K562 (cell line): ENCODE data around the gene MKNK2. TPM values are rescaled to one million over a fixed set of nuclear protein-coding genes. Genes with fewer than 3 reads are reported as not detected.

Experiments
- ATAC-seq: fragments of 200-7000 bp; cut with Tn5 transposase; 3 replicates; pipeline ENCODE4 v1.9.1; 2020; ENCODE audit warnings: moderate library complexity
- BruUV-seq: library from RNA; stranded (reverse); fragments of 400-500 nt; replicated peaks from 2 replicates; lab custom pipeline; 2021; lab: Mats Ljungman, UMichigan
- CTCF ChIA-PET: fragments of 300-600 bp; formaldehyde crosslinking; extraction: SDS; loops from one replicate; lab custom pipeline; 2021; ENCODE audit warnings: low intra/inter-chr PET ratio; lab: Yijun Ruan, JAX
- POLR2A ChIA-PET: fragments of 300-600, 350-650 bp; sonication (Branson Sonifier 250); formaldehyde crosslinking; extraction: SDS; loops from one replicate; lab custom pipeline; 2021; ENCODE audit warnings: antibody characterized with exemption, inconsistent platforms; lab: Yijun Ruan, JAX
- DNase-seq, 4 experiments: peaks; one replicate each; pipeline versions ENCODE4 v3.0.0 to v3.0.0-alpha.2; 2011 to 2018; ENCODE audit warnings: low spot score in 3 of 4, mixed read lengths in 3 of 4; ENCODE audit errors: extremely low read depth in 1 of 4
- FAIRE-seq: peaks from 2 replicates; lab custom pipeline; 2011; peaks lifted over from hg19 to GRCh38; lab: Jason Lieb, UNC
- H2AFZ ChIP-seq: 2 replicates; pipeline ENCODE4 v1.6.0; 2011; ENCODE audit warnings: low read depth, low read length, control low read depth, inconsistent platforms
- H3K27ac ChIP-seq: fragments of 200-600 bp; 3 replicates; pipeline ENCODE4 v1.8.0; 2011; ENCODE audit warnings: low read depth, mild to moderate bottlenecking, control low read depth, inconsistent platforms, low read length, moderate library complexity, mixed read lengths; ENCODE audit errors: extremely low read depth
- H3K27me3 ChIP-seq, 2 experiments: fragments of 300-600 bp in 1 of 2; 2 replicates in 1 of 2; 3 replicates in 1 of 2; pipeline versions ENCODE4 v1.6.0 to v1.8.0; 2011; ENCODE audit warnings: inconsistent platforms in 2 of 2, low read length in 2 of 2, mild to moderate bottlenecking in 1 of 2, mixed read lengths in 1 of 2, moderate library complexity in 1 of 2; ENCODE audit not compliant: control insufficient read depth in 2 of 2, insufficient read depth in 2 of 2
- H3K36me3 ChIP-seq: fragments of 300-600 bp; 3 replicates; pipeline ENCODE4 v1.8.0; 2011; ENCODE audit warnings: mild to moderate bottlenecking, low read length, inconsistent platforms; ENCODE audit not compliant: control insufficient read depth, insufficient read depth
- H3K4me1 ChIP-seq, 2 experiments: fragments of 200-600 bp in 1 of 2; replicated peaks in 1 of 2; 2 replicates in 1 of 2; 3 replicates in 1 of 2; pipeline versions ENCODE4 v1.5.1 to v1.8.0; 2011; ENCODE audit warnings: inconsistent platforms in 2 of 2, low read length in 2 of 2, mild to moderate bottlenecking in 1 of 2, mixed read lengths in 1 of 2, moderate library complexity in 1 of 2; ENCODE audit not compliant: control insufficient read depth in 2 of 2, insufficient read depth in 2 of 2
- H3K4me2 ChIP-seq: 2 replicates; pipeline ENCODE4 v1.6.1; 2011; ENCODE audit warnings: low read length, control low read depth, inconsistent platforms, mixed read lengths; ENCODE audit not compliant: insufficient read depth
- H3K4me3 ChIP-seq: fragments of 200-600 bp; sonication (generic), shearing (Covaris generic); 2 replicates; pipeline ENCODE4 v1.5.1; 2016; ENCODE audit warnings: control low read depth, inconsistent platforms
- H3K79me2 ChIP-seq: fragments of 200-600 bp; 3 replicates; pipeline ENCODE4 v1.8.0; 2011; ENCODE audit warnings: low read length, inconsistent platforms; ENCODE audit not compliant: control insufficient read depth, insufficient read depth
- H3K9ac ChIP-seq, 2 experiments: 2 replicates each; pipeline versions ENCODE4 v1.6.0 to v1.6.1; 2011; ENCODE audit warnings: low read depth in 2 of 2, low read length in 2 of 2, control low read depth in 1 of 2, inconsistent platforms in 1 of 2, mild to moderate bottlenecking in 1 of 2, mixed read lengths in 1 of 2; ENCODE audit not compliant: insufficient read depth in 1 of 2
- H3K9me1 ChIP-seq: one replicate; pipeline ENCODE4 v1.6.0; 2011; ENCODE audit warnings: inconsistent platforms, mild to moderate bottlenecking, low read length, moderate library complexity; ENCODE audit not compliant: control insufficient read depth, insufficient read depth
- H3K9me3 ChIP-seq: replicated peaks from 2 replicates; pipeline ENCODE4 v1.5.1; 2011; ENCODE audit warnings: low read depth, low read length, inconsistent platforms; ENCODE audit not compliant: control insufficient read depth, insufficient read depth
- H4K20me1 ChIP-seq: replicated peaks from 2 replicates; pipeline ENCODE4 v1.6.1; 2011; ENCODE audit warnings: low read length, inconsistent platforms, mixed read lengths; ENCODE audit not compliant: control insufficient read depth, insufficient read depth
- DPF2 ChIP-seq: fragments of 450-650 bp; IDR thresholded peaks from 2 replicates; pipeline ENCODE4 v1.6.1; 2016
- EZH2 ChIP-seq: IDR thresholded peaks from 2 replicates; pipeline ENCODE4 v1.6.1; 2012; ENCODE audit warnings: low read depth, mild to moderate bottlenecking, inconsistent platforms, low read length, borderline replicate concordance
- ID3 ChIP-seq, 2 experiments: fragments of 250-450 bp in 1 of 2; fragments of 450-650 bp in 1 of 2; sonication (Bioruptor Pico) in 1 of 2; IDR thresholded peaks; 2 replicates each; pipeline versions ENCODE4 v1.6.1 to v1.8.0; 2016 to 2021; ENCODE audit warnings: mild to moderate bottlenecking in 2 of 2, moderate library complexity in 2 of 2, missing compliant biosample characterization in 1 of 2, missing genetic modification characterization in 1 of 2
- TEAD4 ChIP-seq, 2 experiments: sonication (generic) in 1 of 2; formaldehyde crosslinking in 1 of 2; IDR thresholded peaks; 2 replicates each; pipeline versions ENCODE4 v1.6.1 to v1.8.0; 2012 to 2022; ENCODE audit warnings: borderline replicate concordance in 1 of 2, inconsistent platforms in 1 of 2, low read length in 1 of 2, mild to moderate bottlenecking in 1 of 2, missing genetic modification reagents in 1 of 2
- ZNF146 ChIP-seq: IDR thresholded peaks from one replicate; pipeline ENCODE4 v1.6.1; 2018; ENCODE audit warnings: missing compliant biosample characterization; ENCODE audit not compliant: unreplicated experiment
- ZNF639 ChIP-seq, 2 experiments: fragments of 200-800 bp in 1 of 2; sonication (Bioruptor generic) in 1 of 2; sonication (generic) in 1 of 2; formaldehyde crosslinking in 1 of 2; IDR thresholded peaks in 1 of 2; conservative IDR thresholded peaks in 1 of 2; 2 replicates each; pipeline versions ENCODE4 v1.5.0 to v1.6.1; 2016 to 2020; ENCODE audit warnings: missing compliant biosample characterization in 1 of 2, missing genetic modification characterization in 1 of 2, missing genetic modification reagents in 1 of 2
- whole genome bisulfite sequencing: fragments of 100-300 bp; shearing (Covaris generic); methylation state at CpG from one replicate; pipeline ENCODE4 v1.1.6; 2016; ENCODE audit warnings: low coverage, mixed read lengths; ENCODE audit not compliant: insufficient coverage; ENCODE audit errors: missing lambda C conversion rate; 5-methylcytosine and 5-hydroxymethylcytosine counted together
- in situ Hi-C: fragments of 300-500 bp; cut with MboI; formaldehyde crosslinking; loops from 4 replicates; pipeline ENCODE4 v1.15.0; 2018; ENCODE audit warnings: inconsistent platforms, mixed read lengths
- intact Hi-C: fragments of 100-400 bp; cut with micrococcal nuclease; formaldehyde crosslinking; loops from 2 replicates; pipeline ENCODE4 v1.14.2; 2022
- polyA plus RNA-seq, 8 experiments: library from polyadenylated mRNA; depleted of rRNA in 4 of 8; stranded (reverse) in 5 of 8; unstranded in 3 of 8; fragments of >200 nt; fragmentation: Nextera tagmentation in 2 of 8; fragmentation: Illumina TruSeq in 1 of 8; extraction: Ambion mirVana in 2 of 8; extraction: Trizol in 1 of 8; gene quantifications; 2 replicates each; pipeline versions ENCODE4 v1.2.1 to v1.2.3, GENCODE V29; 2011 to 2014; ENCODE audit warnings: inconsistent platforms in 1 of 8, missing spikeins in 1 of 8
- total RNA-seq, 7 experiments: library from RNA; depleted of rRNA in 6 of 7; stranded (reverse); fragments of >200 nt in 6 of 7; fragmentation: Illumina TruSeq in 2 of 7; extraction: Trizol in 2 of 7; gene quantifications; 2 replicates each; pipeline versions ENCODE4 v1.2.1 to v1.2.3, GENCODE V29; 2011 to 2021; ENCODE audit warnings: low replicate concordance in 1 of 7

The MKNK2 gene
- total and polyA plus RNA-seq, 9 of the 15 experiments (the other 6 are each of a cell fraction or from before 2014, with no cell fraction given) = 5.1 to 191 (median 51.9) TPM

GRCh38 chr19:2021453-2022140, 29.4 kb downstream of the MKNK2 start:
- DNase-seq = no peak
- ChIA-PET POLR2A (interaction anchor here (0.6 to 1.3 kb wide), 2 partner anchors 9 to 13 kb away, joined by 3 read pairs; no protein-coding TSS in a partner anchor), CTCF (interaction anchor here (1.1 kb wide), 1 partner anchor 48 kb away, joined by 6 read pairs; no protein-coding TSS in a partner anchor)
- TF ChIP-seq ZNF146 (CRISPR knock-in tag) (no peak), ID3 (CRISPR knock-in tag; IDR thresholded peaks at IDR 0.05) (no peak), ID3 (tag; IDR thresholded peaks at IDR 0.05) (no peak), TEAD4 (IDR thresholded peaks at IDR 0.05; ENCODE audit: low read length) (no peak), TEAD4 (CRISPR knock-in tag; IDR thresholded peaks at IDR 0.05; ENCODE audit: borderline replicate concordance) (no peak), EZH2 (no peak), DPF2 (0 out of 2 replicates have a peak, but pooled peaks have one; percentile 32), ZNF639 (CRISPR knock-in tag; conservative IDR thresholded peaks at IDR 0.05 in 1 of 2, IDR thresholded peaks at IDR 0.05 in 1 of 2) (no peak)
- Histone ChIP-seq H3K9ac (no peak overlapping the region), H2AFZ (no peak overlapping the region), H3K9me1 (no peaks in the 10 kb centered on the region), H3K79me2 (no peaks in the 10 kb centered on the region), H3K9me3 (no peaks in the 10 kb centered on the region), H3K27ac (no peak overlapping the region), H3K36me3 (no peaks in the 10 kb centered on the region), H4K20me1 (no peaks in the 10 kb centered on the region), H3K4me3 (no peak overlapping the region), H3K4me2 (no peak overlapping the region), H3K4me1 (peaks cover 0 to 8% of the 10 kb centered on the region in 2 experiments; a peak in 2 of 5 replicates), H3K27me3 (no peaks in the 10 kb centered on the region)
- intact Hi-C loops (no loop called here), in situ Hi-C loops (loop anchor here (5.0 kb wide), 1 partner anchor 46 kb away; no protein-coding TSS in a partner anchor)
- ATAC-seq = no peak
- WGBS = 43% methylated on average over 4 of the region's 4 CpGs
- no TSS peak for BruUV-seq
- no peak for FAIRE-seq
